GM19328 (cell line): ENCODE data around the gene BCO2.

ENCODE experiments used
- ATAC-seq: cut with Tn5 transposase; IDR thresholded peaks from one replicate; pipeline ENCODE4 v1.9.1; 2021; ENCODE audit warnings: mild to moderate bottlenecking, moderate library complexity; ENCODE audit not compliant: unreplicated experiment

The BCO2 gene

DNA sequence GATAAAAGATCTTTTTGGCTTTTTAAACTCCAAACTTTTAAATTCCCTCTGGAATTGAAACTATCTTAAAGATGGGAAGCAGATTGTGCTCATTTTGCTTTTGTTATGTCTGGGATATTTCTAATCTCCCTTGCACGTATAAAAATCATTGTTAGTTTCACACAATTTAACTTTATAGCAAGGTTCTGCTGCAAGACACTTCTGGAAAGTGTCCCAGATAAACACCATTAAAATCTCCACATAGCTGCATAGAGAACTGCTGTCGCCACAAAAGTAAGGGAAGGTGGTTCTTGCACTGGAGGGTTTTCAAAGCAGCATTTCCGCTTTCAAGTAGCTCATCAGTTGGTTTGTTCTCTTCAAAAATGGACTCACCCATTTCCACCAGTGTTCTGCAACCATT, 62.7 kb downstream of the BCO2 start:
- ATAC-seq: no peak

DNA sequence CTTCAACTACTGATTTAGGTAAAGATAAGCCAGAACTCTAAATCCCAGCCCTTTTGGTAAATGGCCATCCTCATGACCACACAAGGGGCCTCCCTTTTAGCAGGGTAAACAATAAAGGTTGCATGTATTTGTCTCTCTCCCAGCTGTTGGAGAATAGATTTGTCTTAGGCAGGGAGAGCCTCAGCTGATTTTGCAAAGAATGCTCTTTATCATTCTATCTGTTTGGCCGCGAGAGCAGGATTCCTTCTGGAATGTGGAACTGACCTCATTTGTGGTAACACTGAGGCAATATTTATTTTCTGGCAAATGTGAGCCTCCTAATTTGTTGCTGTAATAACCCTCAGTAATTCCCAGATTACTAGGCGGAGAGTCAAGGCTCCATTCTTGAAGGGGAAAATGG, 66.2 kb downstream of the BCO2 start:
- no peak for ATAC-seq

DNA sequence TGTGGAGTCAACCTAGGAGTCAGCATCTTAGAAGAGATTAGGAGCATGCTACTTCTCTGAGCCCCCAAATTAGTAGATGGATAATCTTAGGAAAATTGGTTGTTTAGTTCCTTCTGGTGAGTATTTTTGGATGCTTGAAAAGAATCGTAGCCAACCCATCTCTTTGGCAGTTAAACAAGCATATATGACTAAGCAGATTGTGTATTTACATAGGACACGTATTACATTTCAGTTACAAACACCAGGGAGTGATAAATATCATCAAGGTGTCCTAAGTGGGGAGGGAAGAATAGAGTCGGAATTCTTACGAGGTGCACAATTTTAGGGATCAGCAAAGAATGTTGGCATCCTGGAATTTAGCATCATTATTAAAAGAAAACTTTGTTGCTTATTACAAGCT, 71.9 kb downstream of the BCO2 start:
- no peak for ATAC-seq

DNA sequence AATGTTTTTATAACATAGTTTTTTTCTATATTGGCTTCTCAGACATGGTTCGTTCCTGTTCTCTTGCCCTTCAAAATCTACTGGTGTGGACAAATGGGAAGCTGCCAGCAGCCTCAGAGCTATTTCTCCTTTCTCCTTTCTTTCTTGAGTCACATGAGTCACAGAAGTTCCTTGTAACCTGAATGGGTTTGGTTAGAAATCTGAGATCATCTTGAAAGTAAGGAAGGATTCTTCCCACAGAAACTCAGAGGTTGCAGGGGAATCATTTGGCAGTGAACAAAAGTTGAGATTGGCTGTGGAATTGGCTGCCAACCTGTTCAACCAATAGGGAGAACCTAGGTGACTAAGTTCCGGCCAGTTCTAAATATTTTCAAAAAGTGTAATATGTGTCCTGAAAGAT, 72.9 kb downstream of the BCO2 start:
- no peak for ATAC-seq

DNA sequence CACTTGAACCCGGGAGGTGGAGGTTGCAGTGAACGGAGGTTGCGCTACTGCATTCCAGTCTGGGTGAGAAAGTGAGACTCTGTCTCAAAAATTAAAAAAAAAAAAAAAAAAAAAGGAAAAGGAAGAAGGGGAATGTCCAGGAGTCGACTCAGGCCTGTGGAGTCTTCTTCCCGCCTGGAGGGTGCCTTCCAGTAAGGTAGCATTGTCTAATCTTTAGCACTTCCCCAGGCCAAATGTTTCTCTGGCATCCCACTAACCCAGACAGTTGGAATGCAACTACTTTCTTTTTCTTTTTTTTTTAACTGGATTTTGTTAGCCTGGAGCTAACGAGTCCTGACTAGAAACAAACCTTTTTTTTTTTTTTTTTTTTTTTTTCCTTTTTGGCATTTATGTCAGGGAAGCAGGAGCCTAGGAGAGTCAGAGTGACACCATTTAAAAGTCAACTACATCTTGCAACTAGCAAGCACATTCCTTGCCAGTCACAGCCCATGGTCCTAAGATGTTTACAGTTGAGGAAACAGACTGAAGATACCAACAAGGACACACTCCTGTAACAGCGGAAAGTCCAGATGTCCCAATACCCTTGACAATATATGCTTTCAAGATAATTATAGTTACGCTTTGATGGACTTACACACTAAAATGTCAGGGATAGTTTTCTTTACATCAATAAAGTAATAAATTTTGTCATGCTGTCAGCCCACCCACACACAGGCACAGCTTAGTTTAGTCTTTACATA, 74.7 kb downstream of the BCO2 start:
- no peak for ATAC-seq

DNA sequence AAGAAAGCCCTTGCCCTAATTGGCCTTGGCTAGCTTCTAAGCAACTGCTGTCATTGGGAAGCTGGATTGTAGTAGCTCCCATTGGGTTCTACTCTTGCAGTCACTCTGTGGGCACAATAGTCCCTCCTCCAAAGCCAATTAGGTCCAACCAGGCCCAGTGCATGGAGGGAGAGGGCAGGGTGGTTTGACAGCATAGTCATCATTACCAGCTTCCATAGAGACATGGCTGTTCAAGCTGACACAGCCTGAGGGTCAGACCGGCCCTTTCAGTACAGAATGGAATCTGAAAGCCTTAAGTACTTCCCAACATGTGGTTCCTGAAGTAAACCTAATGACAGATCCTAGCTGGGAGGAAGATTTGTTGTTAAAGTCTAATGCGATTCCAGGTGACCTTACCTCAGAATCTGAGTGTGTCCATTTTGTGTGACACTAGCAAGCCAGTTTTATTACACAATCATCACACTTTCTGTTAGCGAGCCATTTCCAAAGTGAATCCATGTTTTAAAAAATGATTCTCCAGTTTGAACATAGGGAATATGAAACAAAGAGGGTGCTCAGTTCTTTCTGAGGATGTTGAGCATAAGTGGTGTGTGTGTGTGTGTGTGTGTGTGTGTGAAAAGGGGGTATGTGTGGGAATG, 78.4 kb downstream of the BCO2 start:
- no peak for ATAC-seq

DNA sequence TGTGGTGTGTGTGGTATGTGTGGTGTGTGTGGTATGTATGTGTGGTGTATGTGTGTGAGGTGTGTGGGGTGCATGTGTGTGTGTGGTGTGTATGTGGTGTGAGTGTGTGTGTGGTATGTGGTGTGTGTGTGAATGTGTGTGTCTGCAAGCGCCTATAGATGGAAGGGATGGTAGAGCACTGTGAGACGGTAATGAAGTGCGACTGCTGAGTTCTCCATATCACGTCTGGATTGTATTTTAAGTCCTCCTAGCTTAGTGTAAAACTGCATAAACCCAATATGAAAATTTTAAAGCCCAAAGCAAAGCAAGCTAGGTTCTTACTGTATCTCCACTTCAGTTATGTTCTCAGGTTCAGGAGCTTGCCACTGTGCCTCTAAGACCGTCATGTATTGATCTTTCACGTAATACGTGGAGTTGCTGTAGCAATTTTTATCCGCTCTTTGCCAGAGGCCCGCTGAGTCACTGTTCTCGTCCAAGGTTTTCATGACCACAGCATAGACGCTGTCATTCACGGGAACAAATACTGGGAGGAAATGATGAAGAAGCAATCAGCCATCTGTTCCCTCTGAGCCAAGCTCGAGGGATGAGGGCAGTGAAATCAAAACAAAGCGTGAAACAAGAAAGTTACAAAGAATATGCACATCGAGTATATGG, 79.9 kb downstream of the BCO2 start:
- ATAC-seq: no peak

DNA sequence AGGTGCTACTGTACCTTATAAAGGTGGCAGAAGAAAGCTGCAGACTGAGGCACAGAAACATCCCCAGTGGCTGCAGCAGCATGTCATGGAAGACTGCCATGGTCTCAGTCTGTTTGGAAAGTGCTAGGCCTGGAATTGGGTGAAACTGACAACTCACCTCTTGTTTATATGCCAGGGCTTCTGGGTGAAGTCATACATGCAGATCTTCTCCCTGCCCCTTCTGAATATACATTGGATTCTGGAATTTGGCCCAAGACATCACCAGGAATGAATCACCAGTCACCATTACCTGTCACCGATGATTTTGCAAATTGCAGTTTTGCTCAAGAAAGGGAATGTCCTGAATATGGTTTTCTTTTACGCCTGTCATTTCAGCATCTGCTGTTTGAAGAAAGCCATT, 85.2 kb downstream of the BCO2 start, which contains the start of gene PLET1:
TSS of gene PLET1 (minus strand) at position 371 of the 400 bp plus-strand sequence. CDS start at position 100, 271 bp downstream.
- no peak for ATAC-seq

DNA sequence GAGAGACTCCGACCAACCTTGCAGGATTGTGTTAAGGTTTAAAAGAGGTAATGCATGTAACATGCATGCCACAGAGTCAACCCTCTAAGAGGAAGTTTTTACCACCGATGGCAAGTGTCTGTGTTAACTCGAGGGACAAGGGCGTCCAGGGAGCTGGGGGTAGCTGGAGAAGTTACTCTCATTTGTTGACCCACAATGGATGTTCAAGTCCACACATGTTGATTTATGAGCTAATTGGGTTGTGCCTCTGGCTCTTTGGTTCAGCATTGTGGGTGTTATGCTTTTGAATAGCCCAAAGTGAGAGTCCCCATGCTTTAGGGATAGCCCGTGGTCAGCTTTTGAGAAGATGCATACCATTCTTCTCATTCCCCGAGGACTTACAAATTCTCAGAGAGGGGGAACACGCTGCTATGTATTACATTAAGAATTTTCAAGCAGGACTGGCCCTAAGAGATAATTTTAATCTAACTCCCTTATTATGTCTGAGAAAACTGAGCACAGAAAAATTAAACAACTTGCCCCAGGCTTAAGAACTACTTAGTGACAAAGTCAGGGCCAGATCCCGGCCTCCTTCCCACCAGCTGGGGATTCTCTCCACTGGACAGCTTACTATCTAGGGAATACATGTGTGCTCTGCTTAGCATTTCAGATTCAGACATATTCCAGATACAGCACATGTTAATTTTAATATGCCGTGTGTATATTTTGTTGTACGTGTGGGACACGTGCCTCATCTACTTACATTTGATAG, 90.5 kb downstream of the BCO2 start:
- ATAC-seq: no peak

DNA sequence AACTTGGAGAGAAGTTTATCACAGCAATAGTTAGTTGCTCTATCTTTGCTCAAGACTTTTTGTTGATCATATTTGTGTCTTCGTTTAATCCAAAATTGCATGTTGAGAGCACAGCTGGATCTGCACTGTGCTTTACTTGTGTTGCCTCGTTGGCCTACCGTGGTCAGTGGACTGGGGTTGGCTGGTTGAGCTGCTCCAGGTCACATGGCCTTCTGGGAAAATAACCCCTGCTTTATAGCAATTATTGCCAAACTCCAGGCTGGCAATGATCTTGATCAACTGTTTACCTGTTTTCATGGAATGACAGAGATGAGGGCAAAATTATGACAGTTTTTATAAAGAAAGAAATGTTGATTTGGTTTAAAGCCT, 91.1 kb downstream of the BCO2 start:
- ATAC-seq: no peak

DNA sequence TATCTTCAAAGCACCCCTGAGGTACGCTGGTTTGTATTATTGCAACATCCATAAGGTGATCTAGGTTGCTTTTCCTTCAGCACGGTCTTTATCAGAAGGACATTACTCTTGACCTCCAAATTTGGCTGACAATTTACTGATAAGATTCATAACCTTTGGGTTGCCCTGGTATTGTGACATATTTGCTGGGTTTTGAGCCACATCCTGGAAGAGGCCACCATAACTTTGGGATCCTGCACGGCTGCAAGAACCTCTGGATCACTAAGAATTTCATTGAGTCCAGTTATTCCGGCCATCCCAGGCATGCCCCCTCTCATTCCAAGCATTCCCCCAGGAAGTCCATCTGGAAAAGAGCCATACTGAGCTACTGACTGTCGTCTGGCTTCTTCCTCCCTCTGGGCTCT, 91.9 kb downstream of the BCO2 start:
- ATAC-seq: no peak

DNA sequence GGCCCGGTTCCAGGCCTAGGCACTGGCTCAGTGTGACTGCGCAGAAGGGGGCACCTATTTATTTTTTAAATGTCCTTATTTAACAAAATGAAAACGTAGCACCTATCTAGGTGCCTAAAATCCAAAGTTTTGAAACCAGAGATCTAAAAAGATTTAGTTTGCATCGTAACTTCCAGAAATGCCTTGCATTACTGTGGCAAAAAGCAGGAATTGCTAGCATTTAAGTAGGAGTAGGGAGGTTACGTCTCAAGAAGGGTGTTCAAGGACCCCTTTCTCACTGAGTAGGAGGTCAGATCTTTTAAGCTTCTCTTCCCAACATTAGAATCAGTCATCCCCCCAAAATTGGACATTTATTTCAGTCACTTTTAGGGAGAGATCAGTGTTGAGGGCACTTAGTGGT, 93.1 kb downstream of the BCO2 start:
- no peak for ATAC-seq
